Left lung (tissue), 10 donors: Measurements from ENCODE around the gene PRR19. TPM values are rescaled to one million over a fixed set of nuclear protein-coding genes. Genes with fewer than 3 reads are reported as not detected.
A peak's percentile ranks its signal among the peaks of the same experiment; 100 is the strongest.

ENCODE experiments used
- ATAC-seq: fragments of 200-7000 bp; cut with Tn5 transposase; one replicate; pipeline ENCODE4 v1.9.1; 2020; ENCODE audit warnings: moderate library complexity
- DNase-seq, 4 donors: peaks; one replicate each; pipeline ENCODE4 v3.0.0-alpha.2; 2013 to 2020
- H3K27ac ChIP-seq, 2 donors: fragments of 200-600 bp; sonication (generic) in 1 of 2; one replicate each; pipeline versions ENCODE4 v1.5.0 to v1.8.0; 2020 to 2021
- H3K27me3 ChIP-seq, 2 donors: fragments of 200-600 bp; sonication (generic) in 1 of 2; one replicate each; pipeline versions ENCODE4 v1.5.0 to v1.8.0; 2020 to 2021
- H3K36me3 ChIP-seq, 2 donors: fragments of 200-600 bp; sonication (generic) in 1 of 2; one replicate each; pipeline versions ENCODE4 v1.5.0 to v1.8.0; 2020 to 2021
- H3K4me1 ChIP-seq, 2 donors: fragments of 200-600 bp; one replicate each; pipeline ENCODE4 v1.8.0; 2021
- H3K4me3 ChIP-seq, 2 donors: fragments of 200-600 bp; sonication (generic) in 1 of 2; one replicate each; pipeline versions ENCODE4 v1.5.0 to v1.8.0; 2020 to 2021; ENCODE audit warnings: mild to moderate bottlenecking in 1 of 2
- H3K9me3 ChIP-seq, 2 donors: fragments of 200-600 bp; sonication (generic) in 1 of 2; one replicate each; pipeline versions ENCODE4 v1.5.0 to v1.8.0; 2020 to 2021
- intact Hi-C, 2 donors: fragments of 100-400 bp; cut with DNase I; formaldehyde crosslinking; loops; one replicate each; pipeline versions ENCODE4 v1.11.2 to v1.14.2; 2022
- polyA plus RNA-seq, 6 donors: library from polyadenylated mRNA; unstranded; fragments of 120-200 nt; gene quantifications; one replicate each; pipeline ENCODE4 v1.2.1, GENCODE V29; 2013; ENCODE audit not compliant: insufficient read length in 6 of 6
- total RNA-seq, 2 donors: library from RNA; stranded (reverse); fragmentation: NEBNext Ultra II Directional; extraction: Animal tissue kit (Norgen Biotek cat#: 25700); gene quantifications; one replicate each; pipeline ENCODE4 v1.2.1, GENCODE V29; 2021
- TF ChIP-seq, protein P1 (sequence below), 2 donors: fragments of 200-600 bp; sonication (generic) in 1 of 2; IDR thresholded peaks; one replicate each; pipeline versions ENCODE4 v1.5.0 to v1.8.0; 2021; ENCODE audit warnings: antibody characterized with exemption in 2 of 2
- donor health status: DM: no; HTN: yes; CAD: no.
- donor health status: DM: no; HTN: no; CAD: no.

Gene PRR19
- total and polyA plus RNA-seq, 8 donors, result 1.1 to 2.6 (median 1.4) TPM

DNA sequence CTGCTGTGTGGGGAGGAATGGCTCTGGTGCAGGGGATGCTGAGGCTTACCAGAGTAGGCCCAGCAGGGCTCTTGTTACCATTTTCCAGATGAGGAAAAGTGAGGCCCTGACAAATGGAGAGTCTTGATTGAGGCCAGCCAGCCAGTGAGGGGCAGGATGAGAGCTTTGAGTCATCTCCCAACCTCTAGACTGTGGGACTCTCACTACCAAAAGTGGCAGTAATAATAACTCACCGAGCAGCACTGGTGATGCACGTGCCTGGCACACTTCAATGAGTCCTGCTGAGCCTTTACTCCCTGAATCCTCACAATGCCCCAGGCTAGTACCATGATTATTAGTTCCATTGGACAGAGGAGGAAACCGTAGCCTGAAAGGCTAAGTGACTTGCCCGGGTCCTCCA, 25.1 kb upstream of the PRR19 start:
- intact Hi-C loops, result no loop called here
- ATAC-seq (no peak), DNase-seq (no peak)
- Histone ChIP-seq H3K4me1 (peaks cover 45 to 70% of the 10 kb centered on the region in 2 donors), H3K27me3 (no peaks in the 10 kb centered on the region), H3K36me3 (peaks cover 0 to 40% of the 10 kb centered on the region in 2 donors), H3K4me3 (no peak overlapping the region), H3K9me3 (no peaks in the 10 kb centered on the region), H3K27ac (peak overlapping the region in 1 of 2 donors; percentile 89)
- TF ChIP-seq, protein P1, sequence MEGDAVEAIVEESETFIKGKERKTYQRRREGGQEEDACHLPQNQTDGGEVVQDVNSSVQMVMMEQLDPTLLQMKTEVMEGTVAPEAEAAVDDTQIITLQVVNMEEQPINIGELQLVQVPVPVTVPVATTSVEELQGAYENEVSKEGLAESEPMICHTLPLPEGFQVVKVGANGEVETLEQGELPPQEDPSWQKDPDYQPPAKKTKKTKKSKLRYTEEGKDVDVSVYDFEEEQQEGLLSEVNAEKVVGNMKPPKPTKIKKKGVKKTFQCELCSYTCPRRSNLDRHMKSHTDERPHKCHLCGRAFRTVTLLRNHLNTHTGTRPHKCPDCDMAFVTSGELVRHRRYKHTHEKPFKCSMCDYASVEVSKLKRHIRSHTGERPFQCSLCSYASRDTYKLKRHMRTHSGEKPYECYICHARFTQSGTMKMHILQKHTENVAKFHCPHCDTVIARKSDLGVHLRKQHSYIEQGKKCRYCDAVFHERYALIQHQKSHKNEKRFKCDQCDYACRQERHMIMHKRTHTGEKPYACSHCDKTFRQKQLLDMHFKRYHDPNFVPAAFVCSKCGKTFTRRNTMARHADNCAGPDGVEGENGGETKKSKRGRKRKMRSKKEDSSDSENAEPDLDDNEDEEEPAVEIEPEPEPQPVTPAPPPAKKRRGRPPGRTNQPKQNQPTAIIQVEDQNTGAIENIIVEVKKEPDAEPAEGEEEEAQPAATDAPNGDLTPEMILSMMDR (IDR thresholded peaks at IDR 0.05), result no peak

DNA sequence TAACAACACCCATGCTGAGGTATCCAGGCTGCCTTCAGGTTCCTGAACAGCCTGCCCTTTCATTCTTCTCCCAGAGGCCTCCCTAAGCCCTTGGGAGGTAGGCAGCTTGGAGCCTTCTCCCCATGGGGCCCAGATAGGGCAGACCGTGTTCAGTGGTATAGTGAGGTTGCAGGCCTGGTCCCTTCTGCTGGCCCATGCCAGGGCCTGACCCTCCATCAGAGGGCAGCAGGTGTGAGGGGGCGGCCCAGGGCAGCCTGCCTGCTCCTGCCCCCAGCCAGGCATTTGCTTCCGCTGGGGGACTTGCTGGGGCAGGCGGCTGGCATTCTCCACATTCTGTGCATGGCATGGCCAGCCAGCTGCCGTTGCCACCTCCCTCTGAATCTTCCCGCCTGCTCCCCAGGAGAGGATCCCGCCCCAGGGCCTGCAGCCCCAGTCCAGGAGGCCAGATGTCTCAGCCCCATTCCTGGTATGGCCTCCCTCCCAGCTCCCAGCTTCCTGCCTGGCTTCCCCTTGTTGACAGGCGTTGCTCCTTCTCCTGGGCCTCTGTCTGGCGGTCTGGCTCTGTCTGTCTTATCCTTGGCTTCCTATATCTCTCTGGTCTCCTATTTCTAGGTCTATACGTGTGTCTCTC, 24.0 kb upstream of the PRR19 start:
- H3K36me3 ChIP-seq, result peaks cover 0 to 29% of the 10 kb centered on the region in 2 donors
- DNase-seq (no peak), ATAC-seq (no peak)
- TF ChIP-seq, protein P1 (IDR thresholded peaks at IDR 0.05), result no peak
- no peaks in the 10 kb centered on the region for H3K9me3 ChIP-seq
- no peak overlapping the region for H3K4me3 ChIP-seq
- no peaks in the 10 kb centered on the region for H3K27me3 ChIP-seq
- peak overlapping the region; percentile 89 to 94 for H3K27ac ChIP-seq
- H3K4me1 ChIP-seq, result peaks cover 54 to 77% of the 10 kb centered on the region in 2 donors
- intact Hi-C loops, result no loop called here

DNA sequence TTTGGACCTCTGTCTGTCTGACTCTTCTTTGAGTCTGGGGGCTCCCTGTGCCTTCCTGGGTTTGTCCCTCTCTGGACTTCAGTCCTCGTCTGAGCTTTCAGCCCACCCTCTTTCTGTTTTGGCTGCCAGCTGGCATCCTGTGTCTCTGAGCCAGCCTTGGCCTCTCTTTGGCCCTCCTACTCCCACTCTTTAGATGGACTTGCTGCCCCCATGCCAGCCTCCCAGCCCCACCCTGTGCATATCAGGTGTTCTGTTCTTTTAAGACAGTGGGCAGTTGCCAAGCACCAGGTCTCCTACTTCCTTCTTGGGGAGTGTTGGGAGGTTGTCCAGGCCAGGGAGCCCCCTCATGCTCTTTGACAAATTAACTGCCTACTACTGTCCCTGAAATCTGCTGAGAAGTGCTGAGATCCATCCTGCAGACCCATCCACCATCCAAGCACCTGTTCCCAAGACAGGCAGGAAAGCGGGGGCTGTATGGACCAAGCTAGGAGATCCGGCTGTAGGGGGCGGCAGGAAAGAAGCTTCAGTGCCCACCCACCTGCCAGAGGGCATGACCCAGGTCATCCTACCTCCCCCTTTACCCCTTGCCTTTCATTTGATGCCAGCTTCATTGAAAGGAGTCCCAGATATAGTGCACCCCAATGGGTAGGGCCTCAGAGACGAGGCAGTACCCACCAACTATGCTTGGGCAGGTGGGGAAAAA, 23.3 kb upstream of the PRR19 start:
- Histone ChIP-seq H3K9me3 (no peaks in the 10 kb centered on the region), H3K36me3 (peaks cover 0 to 23% of the 10 kb centered on the region in 2 donors), H3K27ac (peak overlapping the region; percentile 89 to 94), H3K4me3 (no peak overlapping the region), H3K27me3 (no peaks in the 10 kb centered on the region), H3K4me1 (peaks cover 60 to 83% of the 10 kb centered on the region in 2 donors)
- intact Hi-C loops, result no loop called here
- DNase-seq, result no peak
- no peak for ATAC-seq
- TF ChIP-seq, protein P1 (IDR thresholded peaks at IDR 0.05), result no peak

DNA sequence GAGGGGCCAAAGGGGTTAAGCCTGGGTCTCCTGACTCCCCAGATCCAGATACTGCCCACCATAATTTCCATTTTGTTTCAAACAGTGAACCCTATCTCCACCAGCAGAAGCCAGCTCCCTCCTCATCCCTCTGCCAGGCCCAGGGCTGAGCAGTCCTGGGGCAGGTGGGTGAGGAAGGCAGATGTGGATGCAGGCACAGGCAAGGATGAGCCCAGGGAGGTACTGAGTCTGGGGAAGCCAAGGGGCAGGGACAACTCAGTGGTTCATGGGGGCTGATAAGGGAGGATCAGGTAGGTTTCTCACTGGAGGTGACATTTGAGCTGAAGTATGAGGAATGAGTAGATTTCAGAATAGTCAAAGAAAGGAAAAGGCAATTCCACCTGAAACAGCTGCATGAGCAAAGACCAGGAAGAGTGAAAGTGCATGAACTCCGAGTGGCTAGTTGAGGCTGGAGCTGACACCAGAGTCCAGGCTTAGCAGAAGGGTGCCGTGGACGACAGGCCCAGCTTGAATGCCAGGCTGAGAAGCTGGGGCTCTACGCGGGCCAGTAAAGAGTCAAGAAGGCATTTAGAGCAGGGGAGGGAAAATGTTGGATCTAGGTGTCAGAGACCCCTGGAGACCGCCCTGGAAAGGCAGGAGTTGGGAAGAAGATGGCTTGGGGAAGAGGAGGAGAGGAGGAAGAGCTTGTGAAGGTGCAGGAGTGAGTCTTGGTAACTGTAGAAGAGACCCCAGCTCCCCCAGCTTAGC, 22.6 kb upstream of the PRR19 start:
- TF ChIP-seq, protein P1 (IDR thresholded peaks at IDR 0.05), result no peak
- Histone ChIP-seq H3K36me3 (peaks cover 0 to 15% of the 10 kb centered on the region in 2 donors), H3K9me3 (no peaks in the 10 kb centered on the region), H3K4me3 (peak overlapping the region; percentile 75 to 76), H3K27me3 (no peaks in the 10 kb centered on the region), H3K27ac (peak overlapping the region; percentile 89 to 94), H3K4me1 (peaks cover 60 to 83% of the 10 kb centered on the region in 2 donors)
- DNase-seq (no peak), ATAC-seq (no peak)
- intact Hi-C loops, result no loop called here
